Glomerular endothelial cell (primary cell): Measurements from ENCODE around the gene PTPRG. TPM values are rescaled to one million over a fixed set of nuclear protein-coding genes. Genes with fewer than 3 reads are reported as not detected.

Source experiments
- DNase-seq: peaks from one replicate; pipeline ENCODE4 v3.0.0-alpha.2; 2011; ENCODE audit warnings: low read depth, low spot score; ENCODE audit errors: extremely low read depth
- total RNA-seq: library from RNA; depleted of rRNA; stranded (reverse); fragments of >200 nt; gene quantifications from 2 replicates; pipeline ENCODE4 v1.2.3, GENCODE V29; 2015

The PTPRG gene
- total RNA-seq, 1 donor from 2014 or later, result 30.5 TPM

- no peak for DNase-seq
These were observed 374.4 kb downstream of the PTPRG start for GRCh38 chr3:61935814-61936213.

DNA sequence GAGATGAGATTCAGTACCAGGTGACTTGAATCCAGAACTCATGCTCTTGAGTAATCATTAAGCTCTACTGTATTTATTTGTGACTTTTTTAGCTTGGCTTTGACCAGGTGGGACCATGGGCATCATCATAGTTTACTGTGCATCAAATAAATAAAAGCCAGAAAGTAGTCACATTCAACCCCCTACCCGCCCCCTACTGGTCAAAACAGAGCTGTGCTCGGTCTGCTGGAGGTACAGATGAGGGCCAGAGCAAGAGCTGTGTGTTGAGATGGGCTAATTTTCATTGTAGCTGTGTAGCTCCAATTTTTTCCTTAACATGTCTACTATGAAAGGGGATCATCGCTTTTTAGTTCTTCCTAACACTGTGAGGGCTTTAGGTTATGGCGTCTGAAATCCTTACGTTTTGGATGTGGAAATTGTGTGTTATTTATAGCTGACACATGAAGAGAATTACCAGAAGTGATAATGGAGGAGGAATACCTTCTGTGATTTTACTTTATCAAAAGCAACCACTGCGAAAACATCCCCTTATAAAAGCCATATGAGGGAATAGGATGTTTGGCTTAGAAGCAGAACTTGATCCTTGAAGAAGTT lies 375.1 kb downstream of the PTPRG start:
- peak; percentile 27 for DNase-seq

DNA sequence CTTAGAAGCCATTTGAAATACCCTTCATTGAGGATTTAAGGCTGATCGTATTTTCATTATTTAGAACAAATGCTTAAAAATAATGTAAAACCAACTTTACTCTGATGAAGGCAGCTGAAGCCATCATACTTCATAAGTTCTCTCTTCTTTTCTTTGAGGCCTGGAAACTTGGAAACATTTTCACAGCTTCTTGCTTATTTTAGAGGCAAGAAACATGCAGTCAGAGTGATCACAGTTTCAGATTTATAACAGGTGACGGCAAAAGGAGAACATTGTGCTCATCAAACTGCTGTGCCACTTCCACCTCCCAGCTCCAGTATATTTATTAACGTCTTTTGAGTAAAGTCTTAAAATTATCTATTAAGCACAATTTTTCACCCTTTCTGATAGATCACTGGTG lies 376.1 kb downstream of the PTPRG start:
- DNase-seq, result no peak

DNA sequence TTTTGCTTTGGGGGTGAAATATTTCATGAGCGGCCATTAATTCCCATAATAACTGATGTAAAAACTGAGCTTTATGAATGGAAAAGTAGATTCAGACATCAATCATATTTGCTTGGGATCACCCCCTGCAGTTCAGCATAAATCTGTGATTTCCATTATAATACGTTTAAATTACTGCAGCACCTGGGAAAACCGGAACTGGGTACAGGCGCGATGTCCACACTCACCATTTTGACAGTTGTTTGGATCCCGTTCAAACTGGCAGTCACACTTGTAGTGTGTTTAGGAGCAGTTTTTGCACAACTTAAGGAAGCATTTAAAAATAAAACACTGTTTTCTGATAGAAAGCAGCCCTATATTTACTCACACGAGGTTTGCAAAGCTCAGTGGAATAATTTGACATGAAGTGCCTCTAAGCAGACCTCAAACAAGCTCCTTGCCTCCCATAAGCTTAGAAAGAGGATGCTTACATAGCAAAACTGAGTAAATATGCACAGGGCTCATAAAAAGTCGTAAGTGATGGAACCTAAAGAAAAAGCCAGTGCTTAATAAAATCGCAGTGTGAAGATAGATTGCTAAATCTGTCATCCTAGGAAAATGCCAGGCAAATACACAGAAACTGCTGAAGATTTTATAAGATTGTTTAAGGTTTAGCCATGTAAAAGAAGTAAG lies 377.6 kb downstream of the PTPRG start:
- no peak for DNase-seq

DNA sequence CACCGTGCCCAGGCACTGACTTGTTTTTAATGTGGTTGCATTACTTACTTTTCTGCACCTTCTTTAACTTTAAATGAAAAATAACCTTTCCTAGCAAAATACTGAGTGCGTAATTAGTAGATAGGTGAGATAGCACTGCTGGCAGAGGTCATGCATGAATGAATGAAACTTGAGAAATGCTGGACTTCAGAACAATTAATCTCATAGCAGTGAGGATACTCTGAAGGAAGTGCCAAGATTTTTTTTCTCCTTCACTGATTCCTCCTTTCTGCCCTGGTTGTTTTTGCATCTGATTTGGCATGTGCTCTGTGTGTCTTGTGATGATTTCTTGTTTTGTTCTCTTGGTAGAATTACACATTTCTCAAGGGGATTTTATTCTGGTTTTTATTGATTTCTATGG lies 378.9 kb downstream of the PTPRG start:
- DNase-seq, result no peak

GRCh38 chr3:61943975-61944374 lies 382.6 kb downstream of the PTPRG start:
- DNase-seq, result no peak

DNA sequence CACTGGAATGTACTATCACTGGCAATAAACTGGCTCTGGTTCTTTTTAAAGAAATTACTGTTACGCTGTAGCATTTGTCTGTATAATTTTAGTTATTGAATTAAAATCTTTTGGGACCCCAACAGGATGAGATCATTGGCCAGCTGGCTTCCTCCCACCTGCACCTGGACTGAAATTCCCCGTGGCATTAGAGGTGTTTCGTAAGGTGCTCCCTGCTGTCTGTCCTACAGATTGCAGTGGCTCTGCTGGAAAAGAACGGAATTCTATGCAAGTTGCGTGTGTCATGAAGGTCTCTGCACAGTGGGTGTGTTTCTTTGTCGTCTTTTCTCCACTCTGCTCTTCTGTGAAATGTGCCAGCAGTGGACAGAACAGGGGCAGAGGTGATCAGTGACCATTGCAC lies 383.4 kb downstream of the PTPRG start:
- DNase-seq, result no peak

DNA sequence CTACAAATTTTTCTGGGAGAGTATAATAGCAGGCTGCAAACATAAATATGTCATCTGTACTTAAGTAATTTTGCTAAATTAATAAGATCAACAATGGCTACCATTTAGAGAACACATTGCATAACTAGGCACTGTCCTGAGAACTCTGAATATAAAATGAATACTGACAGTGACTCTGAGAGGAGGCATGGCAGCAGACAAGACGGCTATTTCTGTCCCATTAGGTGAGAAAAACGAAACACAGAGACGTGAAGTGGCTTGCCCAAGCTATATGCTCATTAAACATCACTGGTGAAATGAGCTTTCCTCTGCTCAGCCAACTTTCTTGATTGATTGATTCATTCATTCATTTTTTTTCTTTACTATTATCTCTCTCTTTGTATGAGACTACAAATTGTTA lies 384.3 kb downstream of the PTPRG start:
- DNase-seq, result no peak

DNA sequence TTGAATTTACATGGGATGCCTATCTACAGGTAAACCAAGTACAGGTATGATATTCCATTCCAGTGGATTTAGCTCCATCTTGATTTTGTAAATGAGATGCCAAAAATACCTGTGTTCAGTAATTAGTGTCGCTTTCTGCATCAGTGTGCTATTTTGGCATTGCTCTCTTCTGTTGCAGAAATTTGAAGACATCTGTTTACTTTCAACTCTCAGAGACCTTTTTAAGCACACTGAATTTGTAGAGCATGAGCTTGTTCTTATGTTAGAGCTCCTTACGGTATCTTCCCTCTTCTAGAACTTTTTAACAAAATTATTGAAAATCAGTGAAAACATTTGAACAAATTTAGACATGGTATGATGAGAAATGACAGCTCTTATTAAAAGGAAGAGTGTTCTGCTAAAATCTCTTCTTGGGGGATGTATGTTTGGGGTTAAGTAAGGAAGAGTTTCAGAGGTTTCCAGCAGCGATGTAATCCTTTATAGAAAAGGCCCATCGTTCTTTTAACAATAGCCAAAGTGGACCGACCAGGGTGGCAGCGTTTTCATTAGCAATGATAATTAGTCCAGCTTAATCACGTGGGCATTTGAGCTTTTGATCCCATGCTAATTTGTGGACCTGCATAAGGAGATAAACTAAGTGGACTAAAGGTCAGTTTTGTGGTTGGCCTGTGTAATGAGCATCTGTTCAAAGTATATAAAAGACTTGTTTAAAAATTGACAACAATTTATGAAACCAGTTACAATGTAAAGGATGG lies 385.4 kb downstream of the PTPRG start:
- DNase-seq, result no peak

DNA sequence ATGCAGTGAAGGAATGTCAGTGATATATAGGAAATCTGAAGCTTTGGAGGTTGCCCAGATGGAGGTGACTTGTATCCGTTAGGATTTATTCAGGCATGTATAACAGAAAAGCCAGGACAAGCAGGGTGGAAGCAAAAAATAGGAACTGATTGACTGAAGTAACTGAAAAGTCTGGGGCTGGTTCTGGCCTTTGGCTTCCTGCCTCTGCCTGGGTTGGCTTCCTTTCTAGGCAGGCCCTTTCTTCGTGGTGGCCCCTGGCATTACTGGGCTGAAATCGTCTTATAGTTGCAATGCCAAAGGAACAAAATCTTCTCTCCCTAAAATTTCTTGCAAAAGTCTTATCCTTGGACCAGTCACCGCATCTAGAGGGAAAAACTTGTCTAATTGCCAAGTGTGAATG lies 386.1 kb downstream of the PTPRG start:
- DNase-seq, result no peak

- DNase-seq, result no peak
These were observed 387.4 kb downstream of the PTPRG start for GRCh38 chr3:61948699-61949305.

GRCh38 chr3:61954097-61954540 lies 392.7 kb downstream of the PTPRG start:
- no peak for DNase-seq

DNA sequence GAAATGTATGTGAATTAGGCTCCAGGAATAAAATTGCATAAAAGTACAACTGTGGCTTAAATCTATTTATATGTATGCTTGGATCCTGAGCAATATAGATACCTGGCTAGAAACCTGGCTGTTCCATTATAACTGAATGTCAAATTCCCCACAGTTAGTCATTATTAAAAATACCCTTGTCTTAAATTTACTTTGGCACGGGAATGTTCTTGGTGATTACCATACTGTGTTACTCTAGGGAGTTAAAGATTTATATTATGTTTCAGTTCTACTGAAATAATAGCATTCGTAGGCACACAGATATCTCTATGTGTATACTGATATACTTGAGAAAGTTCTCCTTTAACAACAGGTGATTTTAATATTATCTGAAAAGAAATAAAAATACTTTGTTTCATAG lies 394.1 kb downstream of the PTPRG start:
- DNase-seq, result no peak

GRCh38 chr3:61956236-61956635 lies 394.9 kb downstream of the PTPRG start:
- no peak for DNase-seq

- DNase-seq, result no peak
These were observed 395.9 kb downstream of the PTPRG start for GRCh38 chr3:61957259-61957658.

GRCh38 chr3:61960976-61961375 lies 399.6 kb downstream of the PTPRG start:
- DNase-seq, result no peak

- no peak for DNase-seq
These were observed 400.5 kb downstream of the PTPRG start for GRCh38 chr3:61961900-61962299.

- DNase-seq, result no peak
These were observed 403.2 kb downstream of the PTPRG start for GRCh38 chr3:61964566-61964965.

DNA sequence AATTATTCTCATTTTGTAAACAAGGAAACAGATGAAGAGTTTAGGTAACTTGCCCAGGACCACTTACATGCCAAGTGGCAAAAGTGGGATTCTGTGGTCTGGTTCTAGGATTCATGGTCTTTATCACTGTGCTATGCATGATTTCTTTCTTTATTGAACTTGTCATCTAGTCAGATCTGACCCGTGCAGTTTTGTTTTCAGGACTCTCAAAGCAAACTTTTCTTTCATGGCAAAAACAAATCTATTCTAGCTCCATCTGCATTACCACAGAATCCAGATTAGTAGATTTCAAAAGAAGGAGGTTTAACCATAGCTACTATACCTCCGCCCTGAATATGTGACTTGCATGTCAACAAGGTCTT lies 404.4 kb downstream of the PTPRG start:
- DNase-seq, result no peak

DNA sequence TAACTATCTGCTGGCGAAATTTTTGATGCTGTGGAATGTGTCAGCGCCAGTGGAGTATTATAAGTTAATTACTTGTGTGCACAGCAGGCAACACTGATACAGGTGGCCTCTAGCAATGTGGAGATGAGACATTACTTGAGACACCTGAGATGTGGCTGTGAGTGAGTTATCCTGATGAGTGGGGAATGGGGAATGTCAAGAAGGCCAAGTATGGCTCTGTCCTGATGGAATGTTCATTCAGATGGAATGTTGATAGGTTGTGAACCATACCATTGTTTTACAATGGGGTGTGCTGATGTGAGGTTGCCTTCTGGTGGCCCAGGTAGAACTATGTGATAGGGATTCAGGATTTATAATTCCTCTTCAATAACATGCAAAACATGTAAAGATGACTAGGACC lies 404.8 kb downstream of the PTPRG start:
- no peak for DNase-seq

DNA sequence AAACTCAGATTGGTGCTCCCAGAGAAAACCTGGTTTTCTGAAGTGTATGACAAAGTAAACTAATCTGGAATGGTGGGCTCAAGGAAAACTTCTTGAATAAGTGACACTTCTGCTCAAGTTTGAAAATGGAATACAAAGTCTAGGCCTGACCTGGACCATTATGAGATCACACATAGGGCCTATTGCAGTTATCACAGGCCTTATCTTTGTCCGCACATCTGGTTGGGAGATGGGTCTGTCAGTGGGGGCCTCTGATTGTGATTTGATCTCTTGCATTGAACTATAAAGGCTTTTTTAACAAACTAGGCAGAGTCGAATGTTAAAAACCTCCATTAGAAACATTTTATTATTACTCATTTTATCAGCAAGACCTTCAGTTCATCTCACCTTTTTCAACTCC lies 405.6 kb downstream of the PTPRG start:
- DNase-seq, result no peak

GRCh38 chr3:61967937-61968336 lies 406.6 kb downstream of the PTPRG start:
- DNase-seq, result no peak
